Stimulated activated CD4-positive, alpha-beta T cell treated with anti-CD3 and anti-CD28 coated beads, TNF-alpha, amount 100 ng/mL, for 24 hours (primary cell): ENCODE measurements around the gene ASIC3.
A peak's percentile ranks its signal among the peaks of the same experiment; 100 is the strongest.
"Not testable (repeated sequence)": the region's sequence is repeated elsewhere in the genome, so short reads cannot be mapped to it uniquely, and the experiment has no call there.

Experiments used
- DNase-seq, 3 experiments: peaks; one replicate each; pipeline ENCODE4 v3.0.0-alpha.2; 2020; ENCODE audit warnings: low read depth in 3 of 3

The ASIC3 gene

DNA sequence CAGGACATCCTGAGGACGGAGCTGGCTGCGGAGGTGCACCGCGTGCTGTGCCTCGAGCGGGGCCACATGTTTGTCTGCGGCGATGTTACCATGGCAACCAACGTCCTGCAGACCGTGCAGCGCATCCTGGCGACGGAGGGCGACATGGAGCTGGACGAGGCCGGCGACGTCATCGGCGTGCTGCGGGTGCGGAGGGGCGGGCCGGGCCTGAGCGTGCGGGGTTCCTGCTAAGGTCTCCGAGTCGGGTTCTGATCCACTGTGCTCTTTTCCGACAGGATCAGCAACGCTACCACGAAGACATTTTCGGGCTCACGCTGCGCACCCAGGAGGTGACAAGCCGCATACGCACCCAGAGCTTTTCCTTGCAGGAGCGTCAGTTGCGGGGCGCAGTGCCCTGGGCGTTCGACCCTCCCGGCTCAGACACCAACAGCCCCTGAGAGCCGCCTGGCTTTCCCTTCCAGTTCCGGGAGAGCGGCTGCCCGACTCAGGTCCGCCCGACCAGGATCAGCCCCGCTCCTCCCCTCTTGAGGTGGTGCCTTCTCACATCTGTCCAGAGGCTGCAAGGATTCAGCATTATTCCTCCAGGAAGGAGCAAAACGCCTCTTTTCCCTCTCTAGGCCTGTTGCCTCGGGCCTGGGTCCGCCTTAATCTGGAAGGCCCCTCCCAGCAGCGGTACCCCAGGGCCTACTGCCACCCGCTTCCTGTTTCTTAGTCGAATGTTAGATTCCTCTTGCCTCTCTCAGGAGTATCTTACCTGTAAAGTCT lies 34.4 kb upstream of the ASIC3 start:
- DNase-seq = peak; percentile 65 to 84 (median 72)

- no peak for DNase-seq
Observed at GRCh38 chr7:151014950-151015349, 33.4 kb upstream of the ASIC3 start.

DNA sequence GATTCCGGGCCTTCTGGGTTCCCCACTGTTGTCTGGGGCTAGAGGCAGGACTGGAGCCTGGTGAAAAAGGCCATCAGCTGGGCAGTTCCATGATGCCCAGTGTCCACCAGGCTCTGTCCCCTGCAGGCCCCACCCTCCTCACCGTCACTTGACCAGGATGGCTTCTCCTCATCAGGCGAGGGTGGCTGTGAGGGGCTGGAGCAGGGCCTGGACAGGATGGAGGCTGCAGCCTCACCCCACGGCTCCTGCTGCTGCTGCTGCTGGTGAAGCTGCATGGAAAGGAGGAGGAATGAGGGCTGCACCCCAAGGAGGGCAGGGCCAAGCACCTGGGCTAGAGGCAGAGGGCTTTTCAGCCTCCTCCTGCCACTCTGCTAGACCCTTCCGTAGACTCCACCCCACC lies 32.4 kb upstream of the ASIC3 start:
- DNase-seq = no peak

DNA sequence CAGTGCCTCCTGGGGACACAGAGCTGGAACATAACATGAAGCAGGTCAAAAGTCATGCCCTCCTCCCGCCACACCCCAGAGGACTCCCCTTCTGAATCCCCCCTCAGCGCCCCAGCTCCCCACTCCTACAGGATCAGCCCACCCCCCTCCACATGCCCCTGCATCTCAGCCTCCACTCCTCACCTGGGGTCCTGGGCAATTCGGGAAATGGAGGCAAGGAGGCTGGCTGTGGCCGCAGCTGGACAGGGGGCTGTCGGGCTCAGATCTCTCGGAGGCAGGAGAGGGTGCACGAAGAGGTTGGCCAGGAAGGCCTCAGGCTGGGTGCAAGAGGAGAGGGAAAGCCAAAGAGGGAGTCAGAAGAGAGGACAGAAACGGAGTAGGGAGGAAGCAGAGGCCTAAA lies 31.8 kb upstream of the ASIC3 start:
- no peak for DNase-seq

DNA sequence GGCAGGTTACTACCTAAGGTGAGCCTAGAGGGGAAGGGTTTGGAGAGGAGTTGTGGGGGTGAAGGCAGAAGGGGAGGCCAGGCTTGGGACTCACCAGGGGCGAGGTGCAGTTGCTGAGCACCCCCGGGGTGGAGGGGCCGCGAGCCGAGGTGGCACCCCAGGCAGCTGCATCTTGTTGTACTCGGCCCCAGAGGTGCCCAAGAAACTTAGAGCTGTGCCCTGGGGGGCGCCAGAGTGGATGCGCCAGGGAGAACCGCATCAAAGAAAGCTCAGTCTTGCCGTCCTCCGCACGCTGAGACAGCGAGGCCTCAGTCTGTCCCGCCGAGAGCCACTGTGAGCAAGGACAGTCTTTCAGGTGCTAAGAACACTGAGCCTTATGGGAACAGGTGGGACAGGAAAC lies 31.4 kb upstream of the ASIC3 start:
- no peak for DNase-seq

- DNase-seq = no peak
Observed at GRCh38 chr7:151017370-151017952, 30.9 kb upstream of the ASIC3 start.

GRCh38 chr7:151017953-151018420 lies 30.3 kb upstream of the ASIC3 start:
- DNase-seq = peak; percentile 59 to 84 (median 64)

- peak in 1 of 3 experiments; percentile 36 for DNase-seq
Observed at GRCh38 chr7:151018421-151019129, 29.8 kb upstream of the ASIC3 start.

- DNase-seq = no peak
Observed at GRCh38 chr7:151019130-151019447, 29.2 kb upstream of the ASIC3 start.

DNA sequence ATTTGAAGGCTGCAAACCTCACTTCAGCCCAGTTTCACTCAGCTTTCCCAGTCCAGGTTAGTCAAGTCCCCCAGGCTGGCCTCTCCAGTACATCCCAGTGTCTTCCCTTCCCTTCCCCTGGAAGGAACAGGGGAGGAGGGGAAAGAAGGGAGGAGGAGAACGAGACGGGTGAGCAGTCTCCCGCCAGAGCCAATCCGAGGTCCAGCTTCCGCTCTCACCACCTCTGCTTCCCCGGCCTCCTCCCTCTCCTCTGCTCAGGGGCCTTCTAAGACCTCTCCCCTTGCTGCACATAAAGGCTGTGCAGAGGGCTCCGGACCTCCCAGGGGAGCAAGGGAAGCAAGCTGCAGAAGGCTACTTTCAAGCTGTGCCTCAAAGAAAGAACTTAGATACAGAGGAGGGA lies 28.1 kb upstream of the ASIC3 start:
- DNase-seq = no peak

GRCh38 chr7:151023232-151023631 lies 25.1 kb upstream of the ASIC3 start:
- no peak for DNase-seq

DNA sequence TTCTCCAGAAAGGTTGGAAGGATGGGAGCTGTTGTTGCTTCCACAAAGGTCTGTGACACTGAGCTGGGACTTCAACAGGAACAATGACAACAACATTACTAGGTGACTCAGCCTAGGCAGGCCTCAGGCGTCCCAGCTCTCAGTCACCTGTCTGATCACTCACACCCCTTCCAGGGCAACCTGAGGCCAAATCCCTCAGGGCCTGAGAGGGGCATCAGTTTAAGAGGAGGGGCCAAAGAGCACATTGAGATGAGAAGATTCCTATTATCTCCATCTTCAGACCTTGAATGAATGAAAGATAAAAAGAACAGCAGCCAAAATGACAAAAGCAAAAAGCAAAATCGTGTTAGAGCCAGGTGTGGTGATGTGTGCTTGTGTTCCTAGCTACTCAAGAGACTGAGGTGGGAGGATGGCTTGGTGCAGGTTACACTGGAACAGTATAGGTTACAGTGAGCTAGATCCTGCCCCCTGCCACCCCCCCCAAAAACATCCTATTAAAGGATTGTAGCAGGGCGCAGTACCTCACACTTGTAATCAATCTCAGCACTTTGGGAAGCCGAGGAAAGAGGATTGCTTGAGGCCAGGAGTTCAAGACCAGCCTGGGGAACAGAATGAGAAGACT lies 23.8 kb upstream of the ASIC3 start, which contains the start of gene ATG9B:
Gene ATG9B (minus strand): TSS at position 60 of the 622 bp plus-strand sequence. CDS start 71 bp downstream, outside the sequence.
- DNase-seq = no peak

DNA sequence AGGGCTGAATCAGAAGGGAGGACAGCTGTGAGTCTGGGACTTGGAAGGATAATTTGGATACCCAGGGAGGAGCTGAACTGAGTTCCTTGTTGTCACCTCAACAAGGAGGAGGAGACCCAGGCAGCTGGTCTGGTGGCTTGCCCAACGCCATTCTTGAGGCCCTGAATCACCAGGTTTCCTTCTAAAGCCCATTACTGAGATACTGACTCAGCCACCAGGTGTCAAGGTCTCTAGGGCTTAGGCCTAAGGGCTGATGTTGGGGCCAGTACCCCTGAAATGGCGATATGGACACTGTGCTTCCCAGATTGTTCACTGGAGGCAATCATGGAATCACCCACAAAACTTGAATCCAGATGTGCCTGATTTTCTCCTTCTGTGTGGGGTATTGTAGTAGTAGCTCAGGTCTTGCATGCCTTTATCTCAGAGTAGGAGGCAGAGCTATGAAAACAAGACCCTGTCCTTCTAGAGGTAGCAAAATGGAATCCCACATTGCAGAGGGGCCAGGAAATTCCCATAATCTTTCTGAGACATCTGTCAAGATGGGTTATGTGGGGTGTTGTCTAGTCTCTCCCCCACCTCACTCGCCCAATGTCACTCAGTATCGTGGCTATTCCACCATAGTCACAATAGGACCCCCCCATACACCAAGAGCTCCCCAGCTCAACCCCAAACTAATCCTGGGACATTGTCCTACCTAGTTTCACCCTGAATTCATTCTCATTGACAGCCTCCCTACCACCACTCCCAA lies 22.2 kb upstream of the ASIC3 start:
- DNase-seq = no peak

DNA sequence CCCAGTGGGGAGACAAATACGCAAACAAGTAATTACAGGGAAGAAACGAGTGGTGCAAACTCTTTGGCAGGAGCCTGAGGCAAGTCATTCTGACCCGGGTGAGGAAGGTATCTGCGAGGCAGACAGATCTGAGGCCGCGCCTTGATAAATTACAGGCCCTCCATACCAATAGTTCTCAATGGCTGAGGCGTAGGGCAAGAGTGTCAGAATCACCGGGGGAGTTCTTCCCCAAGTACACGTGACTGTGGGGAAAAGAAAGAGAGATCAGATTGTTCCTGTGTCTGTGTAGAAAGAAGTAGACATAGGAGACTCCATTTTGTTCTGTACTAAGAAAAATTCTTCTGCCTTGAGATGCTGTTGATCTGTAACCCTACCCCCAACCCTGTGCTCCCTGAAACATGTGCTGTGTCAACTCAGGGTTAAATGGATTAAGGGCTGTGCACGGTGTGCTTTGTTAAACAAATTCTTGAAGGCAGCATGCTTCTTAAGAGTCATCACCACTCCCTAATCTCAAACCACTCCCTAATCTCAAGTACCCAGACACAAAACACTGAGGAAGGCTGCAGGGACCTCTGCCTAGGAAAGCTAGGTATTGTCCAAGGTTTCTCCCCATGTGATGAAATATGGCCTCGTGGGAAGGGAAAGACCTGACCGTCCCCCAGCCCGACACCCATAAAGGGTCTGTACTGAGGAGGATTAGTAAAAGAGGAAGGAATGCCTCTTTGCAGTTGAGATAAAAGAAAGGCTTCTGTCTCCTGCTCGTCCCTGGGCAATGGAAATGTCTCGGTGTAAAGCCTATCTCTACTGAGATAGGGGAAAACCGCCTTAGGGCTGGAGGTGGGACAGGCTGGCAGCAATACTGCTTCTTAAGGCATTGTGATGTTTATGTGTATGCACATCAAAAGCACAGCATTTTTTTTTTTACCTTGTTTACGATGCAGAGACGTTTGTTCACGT lies 21.3 kb upstream of the ASIC3 start:
- not testable (repeated sequence) for DNase-seq

- not testable (repeated sequence) for DNase-seq
Observed at GRCh38 chr7:151027728-151028130, 20.6 kb upstream of the ASIC3 start.

- peak; percentile 92 to 97 (median 96) for DNase-seq
Observed at GRCh38 chr7:151028131-151028947, 20.0 kb upstream of the ASIC3 start, which contains the start of gene ABCB8. Gene ABCB8 (plus strand): TSS chr7:151028450. CDS start chr7:151028516, 66 bp downstream.

GRCh38 chr7:151028948-151029501 lies 19.3 kb upstream of the ASIC3 start:
- no peak for DNase-seq

- DNase-seq = no peak
Observed at GRCh38 chr7:151031011-151031410, 17.3 kb upstream of the ASIC3 start.
